Motor neuron (in vitro differentiated cells): ENCODE data around the gene GABRG3. TPM values are rescaled to one million over a fixed set of nuclear protein-coding genes. Genes with fewer than 3 reads are reported as not detected.

Experiments used
- ATAC-seq, 8 experiments: fragments of 200-7000 bp; cut with Tn5 transposase; replicated peaks in 6 of 8; 2 replicates each; pipeline ENCODE4 v1.8.0; 2021; ENCODE audit warnings: mild to moderate bottlenecking in 8 of 8, moderate library complexity in 8 of 8
- H3K27ac ChIP-seq, 2 donors: fragments of 250-450 bp; sonication (Bioruptor Pico); 2 replicates each; pipeline ENCODE4 v1.9.0; 2021; ENCODE audit warnings: antibody characterized with exemption in 2 of 2, mild to moderate bottlenecking in 2 of 2, moderate library complexity in 1 of 2
- H3K4me1 ChIP-seq, 2 donors: fragments of 250-450 bp; sonication (Bioruptor Pico); replicated peaks in 1 of 2; 2 replicates each; pipeline ENCODE4 v1.6.1; 2021; ENCODE audit warnings: antibody characterized with exemption in 2 of 2, mild to moderate bottlenecking in 2 of 2, moderate library complexity in 1 of 2
- H3K4me3 ChIP-seq, 5 donors: fragments of 250-450 bp; sonication (Bioruptor Pico); 2 replicates each; pipeline ENCODE4 v1.9.0; 2021; ENCODE audit warnings: antibody characterized with exemption in 5 of 5, mild to moderate bottlenecking in 5 of 5, moderate library complexity in 4 of 5
- WGBS, 10 experiments: fragments of 450-650 bp; shearing (Covaris generic); methylation state at CpG; one replicate each; pipeline ENCODE4 v1.0.0; 2022; 5-methylcytosine and 5-hydroxymethylcytosine counted together
- in situ Hi-C, 9 experiments: fragments of 400-800 bp; cut with MboI; loops; one replicate each; pipeline ENCODE4 v1.15.0; 2021; ENCODE audit warnings: low sequenced_read_pairs in 9 of 9, low pct_unique_long_range_greater_than_20kb in 2 of 9; ENCODE audit not compliant: unreplicated experiment in 9 of 9
- total RNA-seq, 8 experiments: library from RNA; unstranded; fragments of 300-600 nt; gene quantifications; 2 replicates each; pipeline versions ENCODE4 v1.2.3 to v1.2.4, GENCODE V29; 2022

The GABRG3 gene
- total RNA-seq, 8 experiments from 2014 or later: 0.04 to 3.4 (median 0.88) TPM

GRCh38 chr15:27050163-27050562 lies 79.2 kb downstream of the GABRG3 start:
- ATAC-seq: no peak
- no peak overlapping the region for H3K4me3 ChIP-seq
- WGBS, 10 experiments: 0 to 100% (median 69%) methylated on average over 1 to 3 of the region's 4 CpGs; no CpG with 5 or more reads in 3 of the 10 experiments
- H3K4me1 ChIP-seq: peaks cover 6 to 9% of the 10 kb centered on the region in 2 donors
- no peak overlapping the region for H3K27ac ChIP-seq
- in situ Hi-C loops: loop anchor here in 1 of 9 experiments (25.0 kb wide), 1 partner anchor 312 kb away; no protein-coding TSS in a partner anchor

GRCh38 chr15:27054426-27054825 lies 83.4 kb downstream of the GABRG3 start:
- ATAC-seq: no peak
- 18 to 93% (median 81%) methylated on average over 1 to 10 of the region's 10 CpGs; no CpG with 5 or more reads in 1 of the 10 experiments for WGBS, 10 experiments
- Histone ChIP-seq H3K27ac (no peak overlapping the region), H3K4me3 (no peak overlapping the region), H3K4me1 (no peaks in the 10 kb centered on the region)
- in situ Hi-C loops: loop anchor here in 1 of 9 experiments (25.0 kb wide), 1 partner anchor 308 kb away; no protein-coding TSS in a partner anchor

GRCh38 chr15:27057904-27058645 lies 87.1 kb downstream of the GABRG3 start:
- H3K4me1 ChIP-seq: no peaks in the 10 kb centered on the region
- H3K27ac ChIP-seq: no peak overlapping the region
- in situ Hi-C loops: loop anchor here in 1 of 9 experiments (25.0 kb wide), 1 partner anchor 304 kb away; no protein-coding TSS in a partner anchor
- ATAC-seq: peak in 1 of 8 experiments; percentile 89
- WGBS, 10 experiments: 30 to 100% (median 65%) methylated on average over 5 to 12 of the region's 14 CpGs; no CpG with 5 or more reads in 2 of the 10 experiments
- no peak overlapping the region for H3K4me3 ChIP-seq

GRCh38 chr15:27058939-27059338 lies 88.0 kb downstream of the GABRG3 start:
- in situ Hi-C loops: loop anchor here in 1 of 9 experiments (25.0 kb wide), 1 partner anchor 303 kb away; no protein-coding TSS in a partner anchor
- Histone ChIP-seq H3K4me3 (no peak overlapping the region), H3K27ac (no peak overlapping the region), H3K4me1 (no peaks in the 10 kb centered on the region)
- 56 to 80% (median 60%) methylated on average over 1 to 2 of the region's 2 CpGs; no CpG with 5 or more reads in 7 of the 10 experiments for WGBS, 10 experiments
- no peak for ATAC-seq

GRCh38 chr15:27059610-27060202 lies 88.7 kb downstream of the GABRG3 start:
- ATAC-seq: peak in 7 of 8 experiments; percentile 35 to 92 (median 74)
- in situ Hi-C loops: loop anchor here in 1 of 9 experiments (25.0 kb wide), 1 partner anchor 303 kb away; no protein-coding TSS in a partner anchor
- H3K27ac ChIP-seq: no peak overlapping the region
- WGBS, 10 experiments: 0 to 27% (median 0%) methylated on average over 1 to 3 of the region's 3 CpGs; no CpG with 5 or more reads in 4 of the 10 experiments
- H3K4me1 ChIP-seq: no peaks in the 10 kb centered on the region
- H3K4me3 ChIP-seq: no peak overlapping the region

GRCh38 chr15:27061739-27062138 lies 90.8 kb downstream of the GABRG3 start:
- WGBS, 10 experiments: 0 to 100% (median 70%) methylated on average over 1 to 6 of the region's 6 CpGs; no CpG with 5 or more reads in 5 of the 10 experiments
- H3K27ac ChIP-seq: no peak overlapping the region
- H3K4me3 ChIP-seq: no peak overlapping the region
- in situ Hi-C loops: loop anchor here in 1 of 9 experiments (25.0 kb wide), 1 partner anchor 301 kb away; no protein-coding TSS in a partner anchor
- peaks cover 0 to 12% of the 10 kb centered on the region in 2 donors for H3K4me1 ChIP-seq
- ATAC-seq: no peak

GRCh38 chr15:27062951-27063350 lies 92.0 kb downstream of the GABRG3 start:
- WGBS, 10 experiments: 33 to 96% (median 86%) methylated on average over 3 to 9 of the region's 9 CpGs; no CpG with 5 or more reads in 1 of the 10 experiments
- no peak for ATAC-seq
- in situ Hi-C loops: loop anchor here in 1 of 9 experiments (25.0 kb wide), 1 partner anchor 299 kb away; no protein-coding TSS in a partner anchor
- no peak overlapping the region for H3K4me3 ChIP-seq
- H3K4me1 ChIP-seq: peaks cover 0 to 12% of the 10 kb centered on the region in 2 donors
- no peak overlapping the region for H3K27ac ChIP-seq

- in situ Hi-C loops: loop anchor here in 1 of 9 experiments (25.0 kb wide), 1 partner anchor 298 kb away; no protein-coding TSS in a partner anchor
- WGBS, 10 experiments: 14 to 100% (median 86%) methylated on average over 1 to 7 of the region's 12 CpGs; no CpG with 5 or more reads in 3 of the 10 experiments
- no peak overlapping the region for H3K27ac ChIP-seq
- ATAC-seq: no peak
- H3K4me1 ChIP-seq: peaks cover 0 to 12% of the 10 kb centered on the region in 2 donors
- no peak overlapping the region for H3K4me3 ChIP-seq
Observed at GRCh38 chr15:27064080-27064479, 93.1 kb downstream of the GABRG3 start.

- H3K4me3 ChIP-seq: no peak overlapping the region
- H3K27ac ChIP-seq: no peak overlapping the region
- in situ Hi-C loops: loop anchor here in 1 of 9 experiments (25.0 kb wide), 1 partner anchor 297 kb away; no protein-coding TSS in a partner anchor
- H3K4me1 ChIP-seq: peaks cover 0 to 12% of the 10 kb centered on the region in 2 donors
- no peak for ATAC-seq
- 11 to 100% (median 91%) methylated on average over 2 to 7 of the region's 7 CpGs; no CpG with 5 or more reads in 1 of the 10 experiments for WGBS, 10 experiments
Observed at GRCh38 chr15:27065151-27065550, 94.2 kb downstream of the GABRG3 start.

GRCh38 chr15:27065785-27066184 lies 94.8 kb downstream of the GABRG3 start:
- 8 to 94% (median 75%) methylated on average over 1 to 4 of the region's 4 CpGs for WGBS, 10 experiments
- in situ Hi-C loops: loop anchor here in 1 of 9 experiments (25.0 kb wide), 1 partner anchor 297 kb away; no protein-coding TSS in a partner anchor
- ATAC-seq: peak in 5 of 8 experiments; percentile 63 to 93 (median 90)

GRCh38 chr15:27066446-27066845 lies 95.5 kb downstream of the GABRG3 start:
- H3K4me3 ChIP-seq: no peak overlapping the region
- H3K27ac ChIP-seq: no peak overlapping the region
- 17 to 100% (median 76%) methylated on average over 1 to 2 of the region's 2 CpGs; no CpG with 5 or more reads in 3 of the 10 experiments for WGBS, 10 experiments
- ATAC-seq: no peak
- H3K4me1 ChIP-seq: peaks cover 8 to 15% of the 10 kb centered on the region in 2 donors
- in situ Hi-C loops: loop anchor here in 1 of 9 experiments (25.0 kb wide), 1 partner anchor 296 kb away; no protein-coding TSS in a partner anchor

More at GRCh38 chr15:27065785-27066184, 94.8 kb downstream of the GABRG3 start:
- H3K4me1 ChIP-seq: peaks cover 3 to 15% of the 10 kb centered on the region in 2 donors
- H3K4me3 ChIP-seq: no peak overlapping the region
- no peak overlapping the region for H3K27ac ChIP-seq

GRCh38 chr15:27067175-27067574 lies 96.2 kb downstream of the GABRG3 start:
- ATAC-seq: no peak
- 9 to 100% (median 83%) methylated on average over 2 to 8 of the region's 12 CpGs; no CpG with 5 or more reads in 6 of the 10 experiments for WGBS, 10 experiments
- peaks cover 8 to 15% of the 10 kb centered on the region in 2 donors for H3K4me1 ChIP-seq
- in situ Hi-C loops: loop anchor here in 1 of 9 experiments (25.0 kb wide), 1 partner anchor 295 kb away; no protein-coding TSS in a partner anchor
- no peak overlapping the region for H3K4me3 ChIP-seq
- no peak overlapping the region for H3K27ac ChIP-seq
